ENCODE data around the gene CAB39.

The CAB39 gene

DNA sequence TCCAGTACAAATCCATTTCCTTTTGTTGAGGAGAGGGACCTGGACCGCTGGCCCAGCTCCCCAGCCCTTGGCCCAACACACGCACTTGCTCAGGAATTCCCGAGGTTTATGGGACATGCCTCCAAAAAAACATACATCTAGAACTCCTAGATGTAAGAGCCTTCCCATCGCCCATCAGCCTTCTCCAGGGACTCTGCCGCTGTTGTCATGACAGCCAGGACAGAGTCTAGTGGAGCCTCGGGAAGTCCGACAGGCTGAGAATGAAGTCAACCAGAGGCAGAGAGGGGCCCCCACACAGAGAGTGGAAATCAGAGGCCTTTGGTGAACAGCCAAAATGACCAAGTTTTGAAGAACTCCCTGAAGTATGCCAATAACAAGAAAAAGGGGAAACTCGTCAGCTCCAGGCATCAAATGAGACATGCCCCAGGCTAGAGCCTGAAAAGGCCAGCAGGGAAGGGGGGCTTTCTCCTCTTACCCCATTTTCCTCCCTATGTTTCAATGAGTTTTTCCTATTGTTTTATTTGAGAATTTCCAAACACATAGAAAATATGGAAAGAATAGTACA is 43.2 kb upstream of the CAB39 start:
- TF ChIP-seq TCF4 (CRISPR knock-in tag; IDR thresholded peaks at IDR 0.05; ENCODE audit: borderline replicate concordance): no peak
- TF ChIP-seq GLIS3 (CRISPR knock-in tag; IDR thresholded peaks at IDR 0.05): no peak
- no peak for TF ChIP-seq ZNF8 (CRISPR knock-in tag; IDR thresholded peaks at IDR 0.05)
- TF ChIP-seq ARNTL (CRISPR knock-in tag; IDR thresholded peaks at IDR 0.05; ENCODE audit: borderline replicate concordance, low read depth): no peak
- TF ChIP-seq ZNF565 (CRISPR knock-in tag; conservative IDR thresholded peaks at IDR 0.05; ENCODE audit: low read depth): no peak
- no peak for TF ChIP-seq RARB (CRISPR knock-in tag; IDR thresholded peaks at IDR 0.05)
- TF ChIP-seq ZFP3 (CRISPR knock-in tag; IDR thresholded peaks at IDR 0.05): no peak
- TF ChIP-seq, protein P1, sequence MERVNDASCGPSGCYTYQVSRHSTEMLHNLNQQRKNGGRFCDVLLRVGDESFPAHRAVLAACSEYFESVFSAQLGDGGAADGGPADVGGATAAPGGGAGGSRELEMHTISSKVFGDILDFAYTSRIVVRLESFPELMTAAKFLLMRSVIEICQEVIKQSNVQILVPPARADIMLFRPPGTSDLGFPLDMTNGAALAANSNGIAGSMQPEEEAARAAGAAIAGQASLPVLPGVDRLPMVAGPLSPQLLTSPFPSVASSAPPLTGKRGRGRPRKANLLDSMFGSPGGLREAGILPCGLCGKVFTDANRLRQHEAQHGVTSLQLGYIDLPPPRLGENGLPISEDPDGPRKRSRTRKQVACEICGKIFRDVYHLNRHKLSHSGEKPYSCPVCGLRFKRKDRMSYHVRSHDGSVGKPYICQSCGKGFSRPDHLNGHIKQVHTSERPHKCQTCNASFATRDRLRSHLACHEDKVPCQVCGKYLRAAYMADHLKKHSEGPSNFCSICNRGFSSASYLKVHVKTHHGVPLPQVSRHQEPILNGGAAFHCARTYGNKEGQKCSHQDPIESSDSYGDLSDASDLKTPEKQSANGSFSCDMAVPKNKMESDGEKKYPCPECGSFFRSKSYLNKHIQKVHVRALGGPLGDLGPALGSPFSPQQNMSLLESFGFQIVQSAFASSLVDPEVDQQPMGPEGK (CRISPR knock-in tag; IDR thresholded peaks at IDR 0.05; ENCODE audit: borderline replicate concordance): no peak
- TF ChIP-seq, protein P2, sequence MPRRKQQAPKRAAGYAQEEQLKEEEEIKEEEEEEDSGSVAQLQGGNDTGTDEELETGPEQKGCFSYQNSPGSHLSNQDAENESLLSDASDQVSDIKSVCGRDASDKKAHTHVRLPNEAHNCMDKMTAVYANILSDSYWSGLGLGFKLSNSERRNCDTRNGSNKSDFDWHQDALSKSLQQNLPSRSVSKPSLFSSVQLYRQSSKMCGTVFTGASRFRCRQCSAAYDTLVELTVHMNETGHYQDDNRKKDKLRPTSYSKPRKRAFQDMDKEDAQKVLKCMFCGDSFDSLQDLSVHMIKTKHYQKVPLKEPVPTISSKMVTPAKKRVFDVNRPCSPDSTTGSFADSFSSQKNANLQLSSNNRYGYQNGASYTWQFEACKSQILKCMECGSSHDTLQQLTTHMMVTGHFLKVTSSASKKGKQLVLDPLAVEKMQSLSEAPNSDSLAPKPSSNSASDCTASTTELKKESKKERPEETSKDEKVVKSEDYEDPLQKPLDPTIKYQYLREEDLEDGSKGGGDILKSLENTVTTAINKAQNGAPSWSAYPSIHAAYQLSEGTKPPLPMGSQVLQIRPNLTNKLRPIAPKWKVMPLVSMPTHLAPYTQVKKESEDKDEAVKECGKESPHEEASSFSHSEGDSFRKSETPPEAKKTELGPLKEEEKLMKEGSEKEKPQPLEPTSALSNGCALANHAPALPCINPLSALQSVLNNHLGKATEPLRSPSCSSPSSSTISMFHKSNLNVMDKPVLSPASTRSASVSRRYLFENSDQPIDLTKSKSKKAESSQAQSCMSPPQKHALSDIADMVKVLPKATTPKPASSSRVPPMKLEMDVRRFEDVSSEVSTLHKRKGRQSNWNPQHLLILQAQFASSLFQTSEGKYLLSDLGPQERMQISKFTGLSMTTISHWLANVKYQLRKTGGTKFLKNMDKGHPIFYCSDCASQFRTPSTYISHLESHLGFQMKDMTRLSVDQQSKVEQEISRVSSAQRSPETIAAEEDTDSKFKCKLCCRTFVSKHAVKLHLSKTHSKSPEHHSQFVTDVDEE (CRISPR knock-in tag; IDR thresholded peaks at IDR 0.05): no peak
- no peak for TF ChIP-seq ESRRG (CRISPR knock-in tag; IDR thresholded peaks at IDR 0.05)
- TF ChIP-seq, protein P3, sequence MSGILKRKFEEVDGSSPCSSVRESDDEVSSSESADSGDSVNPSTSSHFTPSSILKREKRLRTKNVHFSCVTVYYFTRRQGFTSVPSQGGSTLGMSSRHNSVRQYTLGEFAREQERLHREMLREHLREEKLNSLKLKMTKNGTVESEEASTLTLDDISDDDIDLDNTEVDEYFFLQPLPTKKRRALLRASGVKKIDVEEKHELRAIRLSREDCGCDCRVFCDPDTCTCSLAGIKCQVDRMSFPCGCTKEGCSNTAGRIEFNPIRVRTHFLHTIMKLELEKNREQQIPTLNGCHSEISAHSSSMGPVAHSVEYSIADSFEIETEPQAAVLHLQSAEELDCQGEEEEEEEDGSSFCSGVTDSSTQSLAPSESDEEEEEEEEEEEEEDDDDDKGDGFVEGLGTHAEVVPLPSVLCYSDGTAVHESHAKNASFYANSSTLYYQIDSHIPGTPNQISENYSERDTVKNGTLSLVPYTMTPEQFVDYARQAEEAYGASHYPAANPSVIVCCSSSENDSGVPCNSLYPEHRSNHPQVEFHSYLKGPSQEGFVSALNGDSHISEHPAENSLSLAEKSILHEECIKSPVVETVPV (CRISPR knock-in tag; IDR thresholded peaks at IDR 0.05): no peak
- TF ChIP-seq, protein P4, sequence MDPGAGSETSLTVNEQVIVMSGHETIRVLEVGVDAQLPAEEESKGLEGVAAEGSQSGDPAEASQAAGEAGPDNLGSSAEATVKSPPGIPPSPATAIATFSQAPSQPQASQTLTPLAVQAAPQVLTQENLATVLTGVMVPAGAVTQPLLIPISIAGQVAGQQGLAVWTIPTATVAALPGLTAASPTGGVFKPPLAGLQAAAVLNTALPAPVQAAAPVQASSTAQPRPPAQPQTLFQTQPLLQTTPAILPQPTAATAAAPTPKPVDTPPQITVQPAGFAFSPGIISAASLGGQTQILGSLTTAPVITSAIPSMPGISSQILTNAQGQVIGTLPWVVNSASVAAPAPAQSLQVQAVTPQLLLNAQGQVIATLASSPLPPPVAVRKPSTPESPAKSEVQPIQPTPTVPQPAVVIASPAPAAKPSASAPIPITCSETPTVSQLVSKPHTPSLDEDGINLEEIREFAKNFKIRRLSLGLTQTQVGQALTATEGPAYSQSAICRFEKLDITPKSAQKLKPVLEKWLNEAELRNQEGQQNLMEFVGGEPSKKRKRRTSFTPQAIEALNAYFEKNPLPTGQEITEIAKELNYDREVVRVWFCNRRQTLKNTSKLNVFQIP (CRISPR knock-in tag; IDR thresholded peaks at IDR 0.05; ENCODE audit: borderline replicate concordance, low read depth): no peak
- TF ChIP-seq OSR1 (CRISPR knock-in tag; IDR thresholded peaks at IDR 0.05): no peak
- TF ChIP-seq, protein P5, sequence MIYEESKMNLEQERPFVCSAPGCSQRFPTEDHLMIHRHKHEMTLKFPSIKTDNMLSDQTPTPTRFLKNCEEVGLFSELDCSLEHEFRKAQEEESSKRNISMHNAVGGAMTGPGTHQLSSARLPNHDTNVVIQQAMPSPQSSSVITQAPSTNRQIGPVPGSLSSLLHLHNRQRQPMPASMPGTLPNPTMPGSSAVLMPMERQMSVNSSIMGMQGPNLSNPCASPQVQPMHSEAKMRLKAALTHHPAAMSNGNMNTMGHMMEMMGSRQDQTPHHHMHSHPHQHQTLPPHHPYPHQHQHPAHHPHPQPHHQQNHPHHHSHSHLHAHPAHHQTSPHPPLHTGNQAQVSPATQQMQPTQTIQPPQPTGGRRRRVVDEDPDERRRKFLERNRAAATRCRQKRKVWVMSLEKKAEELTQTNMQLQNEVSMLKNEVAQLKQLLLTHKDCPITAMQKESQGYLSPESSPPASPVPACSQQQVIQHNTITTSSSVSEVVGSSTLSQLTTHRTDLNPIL (CRISPR knock-in tag; IDR thresholded peaks at IDR 0.05; ENCODE audit: low read depth): no peak
- TF ChIP-seq ZC3H10 (CRISPR knock-in tag; IDR thresholded peaks at IDR 0.05): no peak
- TF ChIP-seq BACH2 (CRISPR knock-in tag; IDR thresholded peaks at IDR 0.05; ENCODE audit: borderline replicate concordance): no peak
- no peak for TF ChIP-seq CSDC2 (CRISPR knock-in tag; IDR thresholded peaks at IDR 0.05)
- no peak for TF ChIP-seq ZFP30 (CRISPR knock-in tag; IDR thresholded peaks at IDR 0.05)
- no peak for ATAC-seq

DNA sequence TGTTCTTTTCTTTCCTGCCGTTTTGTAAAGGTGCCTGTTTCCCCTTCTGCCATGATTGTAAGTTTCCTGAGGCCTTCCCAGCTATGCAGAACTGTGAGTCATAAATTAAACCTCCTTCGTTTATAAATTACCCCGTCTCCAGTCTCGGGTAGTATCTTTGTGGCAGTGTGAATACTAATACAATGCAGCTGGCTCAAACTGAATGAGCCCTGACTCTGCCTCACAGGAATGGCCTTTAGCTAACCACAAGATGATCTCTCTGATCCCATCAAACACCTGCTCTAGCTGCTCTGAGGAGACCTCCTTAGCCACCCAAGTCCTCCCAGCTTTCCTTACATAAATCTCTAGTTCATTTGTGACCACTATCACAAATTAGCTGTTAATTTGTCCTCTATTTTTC is 41.5 kb upstream of the CAB39 start:
- no peak; the same call in 1 of the 3 replicates for ATAC-seq
- TF ChIP-seq ZNF70 (CRISPR knock-in tag; IDR thresholded peaks at IDR 0.05): no peak
- no peak for TF ChIP-seq OSR1 (CRISPR knock-in tag; IDR thresholded peaks at IDR 0.05)
- no peak for TF ChIP-seq ISL1 (CRISPR knock-in tag; IDR thresholded peaks at IDR 0.05)
- TF ChIP-seq ZFP30 (CRISPR knock-in tag; IDR thresholded peaks at IDR 0.05): no peak
- TF ChIP-seq ESRRG (CRISPR knock-in tag; IDR thresholded peaks at IDR 0.05): no peak
- no peak for TF ChIP-seq ZNF8 (CRISPR knock-in tag; IDR thresholded peaks at IDR 0.05)
- TF ChIP-seq, protein P2 (CRISPR knock-in tag; IDR thresholded peaks at IDR 0.05): no peak
- no peak for TF ChIP-seq RARB (CRISPR knock-in tag; IDR thresholded peaks at IDR 0.05)
- TF ChIP-seq ZNF565 (CRISPR knock-in tag; conservative IDR thresholded peaks at IDR 0.05; ENCODE audit: low read depth): no peak

Data from SK-N-SH treated with all-trans-retinoic acid at 6 μM for 48 hours (cell line).